ENCODE results near the gene ATRAID. TPM values are rescaled to one million over a fixed set of nuclear protein-coding genes. Genes with fewer than 3 reads are reported as not detected.

Gene ATRAID
- total RNA-seq, 1 experiment from 2014 or later: 75.0 TPM

DNA sequence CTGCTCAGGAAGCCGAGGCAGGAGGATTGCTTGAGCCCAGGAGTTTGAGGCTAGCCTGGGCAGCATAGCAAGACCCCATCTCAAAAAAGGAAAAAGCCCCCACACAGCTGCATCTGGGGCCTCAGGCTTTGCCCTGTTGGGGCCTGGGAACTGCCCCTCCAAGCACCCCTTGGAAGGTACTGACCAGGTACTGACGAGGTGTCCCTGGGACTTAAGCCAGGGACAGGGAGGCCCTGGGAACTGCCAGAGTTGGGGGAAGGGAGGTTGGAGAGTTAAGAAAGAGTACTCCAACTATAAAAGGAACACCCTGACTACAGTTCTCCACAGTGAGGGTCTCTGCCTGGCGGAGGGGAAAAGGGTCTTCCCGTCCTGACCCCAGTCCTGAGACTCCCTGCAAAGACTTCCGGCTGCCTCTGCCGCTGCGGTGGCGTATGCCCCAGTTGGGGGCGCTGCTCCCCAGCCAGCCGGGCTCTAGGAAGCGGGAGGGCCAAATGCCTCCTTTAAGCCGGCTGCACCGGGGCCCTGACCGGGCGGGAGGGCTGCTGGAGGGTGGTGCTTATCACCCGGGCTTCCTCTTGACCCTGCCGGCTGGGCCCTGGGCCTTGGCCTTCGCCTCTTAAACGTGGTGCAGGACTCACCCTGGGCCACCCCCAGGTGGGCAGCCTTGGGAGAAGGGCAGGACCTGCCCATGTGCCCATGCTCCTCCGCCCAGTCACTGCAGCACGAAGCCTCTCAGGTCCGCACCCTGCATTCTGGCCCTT, 38.2 kb downstream of the ATRAID start:
- DNase-seq (ENCODE audit: low spot score): peak; percentile 65

DNA sequence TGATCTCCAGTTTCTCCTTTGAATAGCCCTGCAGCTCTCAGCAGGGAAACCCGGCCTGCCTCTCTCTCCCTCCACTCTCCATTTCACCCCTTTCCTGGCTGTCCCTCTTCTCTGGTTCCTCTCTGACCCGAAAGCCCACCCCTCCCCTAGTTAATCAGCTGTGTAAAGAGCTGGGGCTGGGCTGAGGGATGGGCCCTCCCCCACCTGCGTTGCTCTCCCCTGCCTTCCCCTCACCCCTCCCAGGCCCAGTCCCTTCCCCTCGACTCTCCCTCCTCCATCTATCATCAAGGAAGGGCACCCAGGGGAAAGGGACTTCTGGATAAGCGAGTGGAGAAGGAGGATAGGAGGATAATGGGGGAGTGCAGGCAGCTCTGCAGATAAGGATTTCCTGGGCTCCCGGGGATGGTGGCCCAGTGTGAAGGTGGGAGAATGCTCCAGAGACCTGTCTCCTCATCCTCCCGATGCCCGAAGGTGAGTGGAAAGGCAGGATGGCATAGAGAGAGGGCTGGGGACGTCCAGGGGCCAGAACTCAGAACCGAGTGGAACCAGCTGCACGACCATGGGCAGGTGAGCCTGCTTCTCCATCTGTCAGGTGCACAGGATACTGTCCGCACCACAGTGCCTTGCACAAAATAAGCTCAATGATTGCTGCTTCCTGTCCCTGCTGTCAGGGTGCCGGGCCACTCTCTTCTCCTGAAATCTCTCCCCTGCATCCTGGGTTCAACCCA, 39.0 kb downstream of the ATRAID start:
- no peak for DNase-seq (ENCODE audit: low spot score)

DNA sequence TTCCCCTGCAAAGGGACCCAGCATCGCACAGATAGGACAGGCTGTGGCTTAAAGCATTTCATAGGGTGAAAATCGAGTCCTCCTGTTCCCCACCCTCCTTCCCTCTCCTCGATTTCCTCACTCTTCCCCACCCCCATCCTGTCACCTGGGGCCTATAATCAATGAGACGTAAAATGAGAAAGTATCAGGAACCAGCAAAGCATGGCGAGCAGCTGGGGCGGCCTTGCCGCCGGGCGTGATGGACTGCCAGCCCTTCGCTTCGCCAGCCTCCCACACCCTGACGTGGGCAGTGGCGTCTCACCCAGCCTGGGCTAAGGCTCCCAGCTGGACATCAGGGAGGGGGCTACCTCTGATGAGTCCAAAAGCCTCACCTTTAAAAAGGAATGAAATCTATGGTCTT, 39.9 kb downstream of the ATRAID start:
- no peak for DNase-seq (ENCODE audit: low spot score)

DNA sequence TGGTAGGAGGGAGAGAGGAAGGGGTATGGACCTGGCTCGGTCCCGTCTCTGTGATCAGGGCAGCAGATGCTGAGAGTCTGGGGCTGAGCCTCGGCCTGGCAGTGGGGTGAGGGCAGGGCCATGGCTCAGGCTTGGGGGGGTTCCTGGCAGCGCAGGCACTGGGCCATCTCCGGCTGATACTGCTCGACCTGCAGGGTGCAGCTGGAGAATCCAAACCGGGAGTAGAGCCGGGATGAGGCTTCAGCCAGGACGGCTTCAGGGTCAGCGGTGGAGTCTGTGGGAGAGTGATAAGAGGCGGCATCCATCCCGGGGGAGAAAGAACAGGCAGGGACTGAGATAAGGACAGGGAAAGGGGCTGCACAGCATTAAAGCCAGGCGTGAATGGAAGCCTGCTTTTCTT, 43.3 kb downstream of the ATRAID start:
- DNase-seq (ENCODE audit: low spot score): no peak

DNA sequence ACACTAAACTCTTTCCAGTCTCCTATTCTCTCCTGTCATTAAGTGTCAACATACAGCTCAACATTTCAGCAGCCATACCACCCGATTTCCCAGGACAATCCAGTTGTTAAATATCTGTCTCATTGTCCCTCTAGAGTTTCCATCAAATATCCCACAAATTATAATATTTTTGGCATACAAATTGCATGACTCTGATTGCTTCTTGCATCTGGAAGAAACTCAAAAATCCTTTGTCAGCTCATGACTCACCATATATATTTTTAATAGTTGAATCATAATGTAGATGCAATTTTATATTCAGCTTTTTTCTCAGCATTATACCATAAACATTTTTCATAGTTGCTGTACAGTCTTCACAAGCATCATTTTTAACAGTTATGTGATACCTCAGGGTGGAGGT, 43.8 kb downstream of the ATRAID start:
- DNase-seq (ENCODE audit: low spot score): no peak

DNA sequence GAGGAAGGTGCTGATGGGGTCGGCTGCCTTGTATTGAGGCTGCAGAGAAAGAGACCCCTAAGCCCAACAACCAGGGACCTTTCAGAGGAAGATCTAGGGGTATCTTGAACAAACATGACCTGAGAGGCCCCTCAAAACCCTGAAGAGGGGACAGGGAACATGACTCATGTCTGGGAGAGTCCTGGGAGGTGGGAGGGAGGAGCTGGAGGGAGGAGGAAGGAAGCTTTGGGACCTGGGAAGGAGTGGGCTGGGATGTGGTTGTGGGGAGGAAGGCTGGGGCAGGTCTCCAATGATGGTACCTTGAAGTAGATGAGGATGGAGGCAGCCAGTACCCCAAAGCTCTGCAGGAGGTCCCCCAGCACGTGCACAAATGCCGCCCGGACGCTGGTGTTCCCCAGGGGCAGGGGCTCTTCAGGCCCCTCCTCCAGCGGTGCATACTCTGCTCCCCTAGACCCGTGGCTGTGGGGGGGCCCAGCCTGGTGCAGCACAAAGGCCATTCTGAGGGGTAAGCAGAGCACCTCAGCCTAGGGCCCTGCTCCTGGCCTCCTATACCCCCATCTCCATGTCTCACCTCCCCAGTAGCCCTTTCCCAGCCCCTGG, 45.1 kb downstream of the ATRAID start:
- no peak for DNase-seq (ENCODE audit: low spot score)

DNA sequence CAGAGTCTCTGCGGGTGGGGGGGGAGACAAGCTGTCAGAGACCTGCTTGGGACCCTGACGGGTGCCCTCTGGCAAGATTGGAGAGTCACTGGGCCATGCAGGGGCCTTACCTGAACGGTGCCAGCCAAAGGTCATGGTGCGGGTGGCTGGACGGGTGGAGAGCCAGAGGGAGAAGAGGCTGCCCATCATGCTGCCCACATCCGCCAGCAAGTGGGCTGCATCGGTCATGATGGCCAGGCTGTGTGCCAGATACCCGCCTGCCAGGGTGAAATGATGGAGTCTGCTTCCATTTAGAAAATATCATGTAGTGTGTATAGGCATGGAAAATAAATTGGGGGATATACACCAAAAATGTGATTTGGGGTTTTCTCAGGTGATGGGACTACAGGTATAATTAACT, 46.2 kb downstream of the ATRAID start:
- DNase-seq (ENCODE audit: low spot score): no peak

DNA sequence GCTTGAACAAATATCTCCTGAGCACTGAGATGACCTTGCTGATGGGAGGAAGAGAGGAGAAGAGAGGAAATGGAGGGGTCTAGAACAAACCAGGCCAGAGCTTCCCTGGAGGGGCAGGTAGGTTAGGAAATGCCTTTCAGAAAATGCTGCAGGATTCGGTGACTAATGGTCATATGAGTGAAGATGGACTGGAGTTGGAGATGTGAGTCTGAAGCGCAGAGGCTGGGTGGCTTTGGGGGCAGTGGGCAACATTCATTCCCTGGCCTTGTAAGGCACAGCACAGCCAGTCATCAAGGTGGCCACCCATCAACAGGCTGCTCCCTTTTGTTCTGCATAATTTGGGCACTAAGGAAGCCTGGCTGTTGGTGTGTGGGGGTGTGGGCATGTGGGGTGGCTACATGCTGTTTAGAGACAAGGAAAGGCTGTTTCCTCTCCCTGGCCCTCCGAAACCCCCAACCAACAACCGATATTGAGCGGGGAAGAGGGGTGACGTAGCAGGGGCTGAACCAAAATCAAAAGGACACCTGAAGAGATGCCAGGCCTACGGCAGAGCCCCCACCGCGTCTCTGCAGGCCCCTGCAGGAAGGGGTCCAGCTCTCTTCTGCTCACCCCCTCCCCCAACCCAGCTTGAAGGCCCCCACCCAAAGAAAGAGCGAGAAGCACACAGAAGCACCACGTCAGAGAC, 49.5 kb downstream of the ATRAID start:
- DNase-seq (ENCODE audit: low spot score): no peak

DNA sequence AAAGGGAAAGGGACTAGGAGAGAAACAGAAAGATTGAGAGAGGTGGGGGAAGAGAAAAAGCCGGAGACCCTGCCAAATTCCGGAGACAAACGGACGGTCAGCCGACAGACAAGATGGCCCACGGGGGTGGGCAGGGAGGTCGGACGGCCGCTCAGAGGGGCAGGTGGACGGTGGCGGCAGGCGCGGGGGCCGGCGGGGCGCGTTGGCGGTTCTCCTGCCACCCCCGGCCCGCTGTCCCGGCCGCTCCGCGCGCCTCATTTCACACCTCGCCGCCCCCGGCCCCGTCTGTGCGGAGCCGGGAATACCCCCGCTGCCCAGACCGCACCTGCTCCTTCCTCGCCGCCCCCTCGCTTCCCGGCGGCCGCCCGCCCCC, 50.1 kb downstream of the ATRAID start:
- no peak for DNase-seq (ENCODE audit: low spot score)

DNA sequence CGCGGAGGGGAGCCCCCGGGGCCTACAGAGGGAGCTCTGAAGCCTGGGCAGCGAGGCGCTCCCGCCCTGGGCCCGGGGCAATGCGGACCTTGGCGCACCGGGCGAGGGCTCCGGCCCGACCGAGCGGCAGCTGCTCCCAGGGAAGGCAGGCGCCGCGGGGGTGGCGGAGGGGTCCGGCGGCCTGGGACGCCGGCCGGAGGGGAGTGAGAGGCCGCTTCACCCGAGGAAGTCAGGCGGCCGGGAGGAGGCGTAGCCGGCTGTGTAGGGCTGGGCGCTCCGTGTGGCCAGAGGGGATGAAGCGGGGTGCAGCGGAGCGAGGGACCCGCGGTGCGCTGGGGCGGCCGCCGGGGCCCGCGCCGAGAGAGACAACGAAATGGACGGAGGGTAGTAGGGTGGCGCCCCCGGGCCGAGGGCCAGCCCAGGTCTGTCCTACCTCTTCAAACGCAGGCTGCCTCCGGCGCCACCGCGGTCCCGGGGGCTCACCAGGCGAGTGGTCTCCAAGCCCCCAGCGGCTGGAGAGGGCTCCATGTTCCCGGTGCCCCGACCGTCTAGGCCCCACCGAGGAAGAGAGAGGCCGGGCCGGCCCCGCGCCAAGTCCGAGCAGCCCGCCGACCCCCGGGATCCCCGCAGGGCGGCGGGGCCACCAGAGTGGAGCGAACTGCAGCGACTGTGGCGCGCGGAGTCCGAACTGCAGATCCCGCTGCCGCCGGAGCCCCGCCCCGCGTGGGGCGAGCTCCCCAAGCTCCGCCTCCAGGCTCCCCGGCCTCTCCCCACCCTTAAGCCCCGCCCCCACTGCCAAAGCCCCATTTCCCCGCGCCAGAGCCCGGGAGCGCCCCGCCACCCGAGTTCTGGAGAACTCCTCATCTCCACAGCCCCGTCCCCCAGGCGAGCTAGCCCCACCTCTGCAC, 50.8 kb downstream of the ATRAID start, which contains the start of gene SLC30A3:
SLC30A3 (minus strand) TSS at position 669 of the 908 bp plus-strand sequence; CDS start at position 528, 141 bp downstream.
- DNase-seq (ENCODE audit: low spot score): no peak

DNA sequence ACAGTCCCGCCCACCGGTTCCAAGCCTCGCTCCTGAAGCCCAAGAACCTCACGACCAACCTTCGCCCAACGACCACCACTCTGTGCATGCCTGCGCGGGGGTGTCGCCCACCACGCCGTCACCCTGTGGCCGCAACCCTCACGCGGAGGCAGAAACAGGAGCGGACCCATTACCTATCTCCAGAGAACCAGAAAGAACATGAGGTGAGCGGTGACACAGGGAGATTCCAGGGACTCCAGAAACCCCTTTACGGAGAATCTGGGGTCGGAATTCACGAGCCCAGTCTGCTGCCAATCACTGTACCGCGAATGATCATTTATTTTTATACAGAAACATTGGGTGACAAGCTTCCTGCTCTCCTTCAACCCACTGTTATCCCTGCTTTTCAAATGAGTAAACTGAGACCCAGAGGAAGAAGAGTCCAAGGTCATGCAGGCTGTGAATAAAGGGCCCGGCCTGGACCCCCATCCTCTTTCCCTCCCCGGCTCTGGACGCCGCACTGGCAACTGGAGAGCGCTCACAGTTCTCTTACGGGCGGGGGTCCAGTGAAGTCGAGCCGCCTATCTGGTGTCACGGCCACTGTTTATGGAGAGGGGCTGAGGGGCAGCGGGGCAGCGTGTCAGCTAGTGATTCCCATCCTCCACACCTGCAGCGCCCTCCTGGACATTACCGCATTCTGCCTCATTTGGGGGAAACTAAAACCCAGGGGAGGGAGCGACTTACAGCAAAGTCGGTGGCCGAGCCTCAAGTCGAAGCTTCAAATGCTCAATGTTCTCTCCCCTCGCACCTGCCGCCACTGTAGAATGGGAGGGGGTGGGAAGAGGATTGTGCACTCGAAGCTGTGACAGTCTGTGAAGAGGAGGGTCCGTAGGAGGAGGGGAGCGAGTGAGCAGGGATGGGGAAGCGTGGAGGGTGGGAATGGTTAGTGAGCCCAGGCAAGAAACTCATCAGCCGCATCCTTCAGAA, 51.7 kb downstream of the ATRAID start:
- DNase-seq (ENCODE audit: low spot score): no peak

DNA sequence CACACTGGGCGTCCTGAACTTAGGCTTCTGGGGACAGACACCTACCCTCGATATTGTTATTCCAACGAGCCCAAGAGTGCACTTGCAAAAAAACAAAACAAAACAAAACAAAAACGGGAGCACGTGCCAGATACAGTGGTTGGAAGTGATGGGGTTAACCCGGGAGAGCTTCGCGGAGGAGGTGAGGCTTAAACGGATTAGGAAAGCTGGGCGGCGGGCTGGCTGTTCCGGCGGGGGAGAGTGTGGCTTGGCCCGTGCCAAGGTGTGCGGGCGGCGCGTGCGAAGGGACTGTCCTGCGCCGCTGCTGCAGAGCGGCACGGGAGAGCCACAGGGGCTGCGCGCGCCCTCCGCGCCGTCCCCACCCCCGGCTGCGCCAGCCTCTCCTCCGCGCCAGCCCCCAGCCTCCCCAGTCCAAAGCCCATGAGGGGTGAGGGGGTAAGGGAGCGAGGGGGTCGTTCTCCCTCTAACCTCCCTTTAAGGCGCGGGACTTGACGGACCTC, 52.5 kb downstream of the ATRAID start:
- no peak for DNase-seq (ENCODE audit: low spot score)

DNA sequence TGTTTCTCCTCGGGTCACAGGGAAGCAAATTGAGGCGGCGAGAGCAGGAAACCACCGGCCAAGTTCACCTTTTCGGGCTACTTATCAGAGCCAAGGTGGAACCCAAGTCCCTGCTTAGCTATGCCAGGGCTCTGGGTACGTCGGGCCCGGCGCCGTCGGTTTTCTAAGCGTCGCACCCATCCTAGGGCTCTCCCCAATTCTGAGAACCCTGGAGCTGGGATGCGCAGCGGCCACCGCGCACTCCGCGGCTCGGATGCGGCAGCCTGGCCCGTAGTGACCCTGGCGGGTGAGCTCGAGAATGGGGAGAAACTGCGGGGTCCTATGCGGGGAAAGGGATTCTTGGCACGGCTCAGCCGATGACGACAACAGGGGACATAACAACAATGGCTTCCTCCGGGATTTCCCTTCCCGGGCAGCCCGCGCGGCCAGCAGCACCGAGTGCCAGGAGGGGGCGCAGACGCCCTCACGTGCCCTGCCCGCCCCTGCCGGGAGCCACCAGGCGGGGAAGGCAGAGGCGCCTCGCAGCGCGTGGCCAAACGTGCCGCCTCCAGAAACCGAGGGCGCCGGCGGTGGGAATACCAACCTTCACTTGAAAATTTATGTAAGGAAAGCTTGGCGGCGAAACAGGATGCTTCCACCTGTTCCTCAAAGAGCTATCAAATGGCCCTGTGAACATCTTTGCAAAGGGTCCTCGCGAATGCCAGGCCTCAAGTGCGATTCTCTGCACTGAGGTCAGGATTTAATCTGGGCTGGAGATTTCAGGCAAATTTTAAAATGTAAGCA, 53.1 kb downstream of the ATRAID start:
- DNase-seq (ENCODE audit: low spot score): peak; percentile 38

DNA sequence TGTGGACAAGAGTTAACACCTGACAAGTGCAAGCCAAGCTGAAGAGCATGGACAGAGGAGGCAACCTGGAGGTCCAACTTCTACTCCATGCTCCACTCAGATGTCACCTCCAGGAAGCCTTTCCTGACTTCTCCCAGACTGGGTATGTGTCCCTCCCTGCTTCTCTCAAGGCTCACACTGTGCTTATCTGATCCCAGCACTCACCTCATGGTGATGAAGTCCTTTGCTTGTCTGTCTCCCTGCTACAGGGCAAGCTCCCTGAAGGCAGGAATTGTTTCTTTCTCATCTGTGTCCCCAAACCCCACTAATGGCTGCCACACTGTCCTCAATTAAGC, 53.7 kb downstream of the ATRAID start:
- DNase-seq (ENCODE audit: low spot score): no peak

Other genes starting within 250 kb of the ATRAID start
- gene MAPRE3, start 241.4 kb upstream of the ATRAID start, total RNA-seq (2014; rRNA removed; shearing (Covaris generic)): 6.9 and 7.4 TPM in 2 replicates
- 35.6 and 42.0 TPM in 2 replicates for gene TMEM214, start 179.1 kb upstream of the ATRAID start, total RNA-seq (2014; rRNA removed; shearing (Covaris generic))
- gene AGBL5, start 160.4 kb upstream of the ATRAID start, total RNA-seq (2014; rRNA removed; shearing (Covaris generic)): 28.1 and 34.5 TPM in 2 replicates
- gene OST4, start 140.4 kb upstream of the ATRAID start, total RNA-seq (2014; rRNA removed; shearing (Covaris generic)): 107 and 127 TPM in 2 replicates
- gene EMILIN1, start 133.4 kb upstream of the ATRAID start, total RNA-seq (2014; rRNA removed; shearing (Covaris generic)): 0.65 and 1.1 TPM in 2 replicates
- 4.1 and 4.2 TPM in 2 replicates for gene KHK, start 125.3 kb upstream of the ATRAID start, total RNA-seq (2014; rRNA removed; shearing (Covaris generic))
- 38.2 and 42.0 TPM in 2 replicates for gene CGREF1, start 92.9 kb upstream of the ATRAID start, total RNA-seq (2014; rRNA removed; shearing (Covaris generic))
- not detected in 2 replicates for gene ABHD1, start 88.2 kb upstream of the ATRAID start, total RNA-seq (2014; rRNA removed; shearing (Covaris generic))
- 84.6 and 96.2 TPM in 2 replicates for gene PREB, start 77.4 kb upstream of the ATRAID start, total RNA-seq (2014; rRNA removed; shearing (Covaris generic))
- not detected in 2 replicates for gene PRR30, start 72.6 kb upstream of the ATRAID start, total RNA-seq (2014; rRNA removed; shearing (Covaris generic))
- gene TCF23, start 63.0 kb upstream of the ATRAID start, total RNA-seq (2014; rRNA removed; shearing (Covaris generic)): not detected in 2 replicates
- 48.8 and 55.0 TPM in 2 replicates for gene SLC5A6, start 227 bp downstream of the ATRAID start, total RNA-seq (2014; rRNA removed; shearing (Covaris generic))
- 78.5 and 88.5 TPM in 2 replicates for gene CAD, start 5.3 kb downstream of the ATRAID start, total RNA-seq (2014; rRNA removed; shearing (Covaris generic))
- not detected in 2 replicates for gene SLC30A3, start 51.0 kb downstream of the ATRAID start, total RNA-seq (2014; rRNA removed; shearing (Covaris generic))
- not detected in 2 replicates for gene DNAJC5G, start 63.4 kb downstream of the ATRAID start, total RNA-seq (2014; rRNA removed; shearing (Covaris generic))
- gene TRIM54, start 70.4 kb downstream of the ATRAID start, total RNA-seq (2014; rRNA removed; shearing (Covaris generic)): 5.8 and 7.1 TPM in 2 replicates
- gene UCN, start 96.4 kb downstream of the ATRAID start, total RNA-seq (2014; rRNA removed; shearing (Covaris generic)): 4.9 and 5.6 TPM in 2 replicates
- 37.3 and 40.5 TPM in 2 replicates for gene MPV17, start 111.1 kb downstream of the ATRAID start, total RNA-seq (2014; rRNA removed; shearing (Covaris generic))
- 62.4 and 65.1 TPM in 2 replicates for gene GTF3C2, start 144.7 kb downstream of the ATRAID start, total RNA-seq (2014; rRNA removed; shearing (Covaris generic))
- gene EIF2B4, start 158.3 kb downstream of the ATRAID start, total RNA-seq (2014; rRNA removed; shearing (Covaris generic)): 26.6 and 31.9 TPM in 2 replicates
- 72.8 and 79.9 TPM in 2 replicates for gene SNX17, start 158.6 kb downstream of the ATRAID start, total RNA-seq (2014; rRNA removed; shearing (Covaris generic))
- gene ZNF513, start 168.7 kb downstream of the ATRAID start, total RNA-seq (2014; rRNA removed; shearing (Covaris generic)): 16.0 and 20.4 TPM in 2 replicates
- 141 and 148 TPM in 2 replicates for gene PPM1G, start 197.6 kb downstream of the ATRAID start, total RNA-seq (2014; rRNA removed; shearing (Covaris generic))
- gene NRBP1, start 216.6 kb downstream of the ATRAID start, total RNA-seq (2014; rRNA removed; shearing (Covaris generic)): 49.7 and 50.1 TPM in 2 replicates
- 29.3 and 30.4 TPM in 2 replicates for gene KRTCAP3, start 230.3 kb downstream of the ATRAID start, total RNA-seq (2014; rRNA removed; shearing (Covaris generic))